Coronary artery (tissue), 2 donors: ENCODE results near the gene SULT1A1.
"Not testable (repeated sequence)": the region's sequence is repeated elsewhere in the genome, so short reads cannot be mapped to it uniquely, and the experiment has no call there.

ENCODE experiments used
- DNase-seq: peaks from one replicate; pipeline ENCODE4 v3.0.0-alpha.2; 2017; ENCODE audit warnings: low spot score
- H3K27ac ChIP-seq, 2 donors: fragments of 200-600 bp; sonication (generic); one replicate each; pipeline ENCODE4 v1.5.1; 2016 to 2019
- H3K4me3 ChIP-seq: fragments of 200-600 bp; sonication (generic); 2 replicates; pipeline ENCODE4 v1.5.1; 2016; ENCODE audit warnings: mild to moderate bottlenecking, moderate library complexity
- CTCF ChIP-seq: fragments of 200-600 bp; sonication (generic); IDR thresholded peaks from one replicate; pipeline ENCODE4 v1.5.1; 2019; ENCODE audit warnings: antibody characterized with exemption

Gene SULT1A1

DNA sequence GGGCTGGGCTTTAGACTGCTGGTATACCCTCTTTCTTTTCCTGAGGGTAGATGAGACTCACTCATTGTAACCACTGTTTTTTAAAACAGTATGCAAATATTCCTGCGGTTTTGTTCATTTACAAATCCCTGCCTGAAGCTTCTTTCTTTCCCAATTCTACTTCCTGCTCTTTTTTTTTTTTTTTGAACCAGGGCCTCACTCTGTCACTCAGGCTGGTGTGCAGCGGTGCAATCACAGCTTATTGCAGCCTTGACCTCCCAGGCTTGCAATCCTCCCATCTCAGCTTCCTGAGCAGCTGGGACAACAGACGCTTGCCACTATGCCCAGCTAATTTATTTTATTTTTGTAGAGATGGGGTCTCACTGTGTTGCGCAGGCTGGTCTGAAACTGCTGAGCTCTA lies 8.0 kb upstream of the SULT1A1 start:
- Histone ChIP-seq H3K27ac (no peak overlapping the region), H3K4me3 (no peak overlapping the region)
- no peak for DNase-seq
- no peak for TF ChIP-seq CTCF

GRCh38 chr16:28616636-28617035 lies 6.8 kb upstream of the SULT1A1 start:
- DNase-seq: peak; percentile 24
- Histone ChIP-seq H3K4me3 (no peak overlapping the region), H3K27ac (no peak overlapping the region)
- no peak for TF ChIP-seq CTCF

DNA sequence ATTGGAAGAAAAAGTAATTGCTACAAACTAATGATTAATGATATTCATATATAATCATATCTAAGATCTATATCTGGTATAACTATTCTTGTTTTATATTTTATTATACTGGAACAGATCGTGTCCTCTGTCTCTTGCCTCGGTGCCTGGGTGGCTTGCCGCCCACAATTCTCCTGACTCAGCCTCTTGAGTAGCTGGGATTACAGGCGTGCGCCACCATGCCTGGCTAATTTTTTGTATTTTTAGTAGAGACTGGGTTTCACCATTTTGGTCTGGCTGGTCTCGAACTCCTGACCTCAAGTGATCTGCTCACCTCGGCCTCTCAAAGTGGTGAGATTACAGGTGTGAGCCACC lies 6.4 kb upstream of the SULT1A1 start:
- DNase-seq, H3K4me3 ChIP-seq, H3K27ac ChIP-seq: not testable (repeated sequence)

- not testable (repeated sequence) for H3K4me3 ChIP-seq, H3K27ac ChIP-seq
- DNase-seq: peak; percentile 56
- peak; percentile 38 for TF ChIP-seq CTCF
Measured at GRCh38 chr16:28615486-28616223, 5.8 kb upstream of the SULT1A1 start.

DNA sequence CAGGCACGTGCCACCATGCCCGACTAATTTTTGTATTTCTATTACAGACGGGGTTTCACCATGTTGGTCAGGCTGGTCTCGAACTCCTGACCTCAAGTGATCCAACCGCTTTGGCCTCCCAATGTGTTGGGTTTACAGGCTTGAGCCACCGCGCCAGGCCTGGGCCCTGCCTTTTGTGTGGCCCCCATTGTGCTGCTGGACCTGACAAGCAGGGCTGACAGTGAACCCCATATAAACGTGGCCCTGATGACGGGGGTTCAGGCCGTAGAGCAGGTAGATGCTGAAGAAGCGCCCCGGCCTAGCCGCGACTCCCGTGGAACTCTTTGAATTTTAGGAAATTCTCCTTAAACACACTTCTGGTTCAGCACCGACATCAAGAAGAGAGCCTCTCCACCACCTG lies 4.7 kb upstream of the SULT1A1 start:
- not testable (repeated sequence) for H3K4me3 ChIP-seq, H3K27ac ChIP-seq
- DNase-seq: peak; percentile 21

GRCh38 chr16:28613912-28614311 lies 4.1 kb upstream of the SULT1A1 start:
- not testable (repeated sequence) for H3K27ac ChIP-seq, H3K4me3 ChIP-seq
- DNase-seq: peak; percentile 14

DNA sequence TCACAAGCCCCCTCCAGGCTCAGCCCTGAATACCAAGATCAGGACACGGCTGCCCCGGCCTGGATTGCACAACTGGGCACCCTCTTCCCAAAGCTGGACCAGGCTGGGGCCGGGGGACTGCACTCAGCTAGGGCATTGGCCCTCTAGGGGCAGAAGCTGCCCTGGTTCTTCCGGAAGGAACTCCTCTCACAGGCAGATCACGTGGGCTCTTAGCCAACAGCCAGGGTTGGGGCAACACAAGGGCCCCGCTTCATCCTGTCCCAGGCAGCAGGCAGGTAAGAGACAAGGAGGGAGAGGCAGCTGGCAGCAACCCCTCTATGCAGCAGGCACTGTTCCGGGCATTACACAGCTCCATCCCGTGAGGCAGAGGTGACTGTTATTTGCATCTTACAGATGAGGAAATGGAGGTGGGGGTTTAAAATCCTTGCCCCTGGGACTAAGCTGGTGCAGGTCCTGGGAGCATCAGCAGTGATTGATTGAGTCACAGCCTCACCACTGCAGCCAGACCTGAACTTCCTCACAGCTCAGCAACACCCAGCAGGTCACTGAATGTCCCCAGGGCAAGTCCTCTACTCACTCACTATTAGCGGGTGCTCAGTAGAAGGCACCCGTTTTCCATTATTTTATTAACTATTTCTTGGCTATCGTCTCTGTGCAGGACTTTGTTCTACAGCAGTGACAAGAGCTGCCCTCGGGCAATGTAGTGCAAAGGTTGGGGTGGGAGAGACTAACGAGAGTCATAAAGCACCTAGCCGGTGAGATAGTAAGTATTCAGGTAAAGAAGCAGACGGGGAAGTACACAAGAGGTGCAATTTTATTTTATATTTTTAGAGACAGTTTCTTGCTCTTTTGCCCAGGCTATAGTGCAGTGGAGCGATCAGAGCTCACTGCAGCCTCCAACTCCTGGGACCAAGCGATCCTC lies 2.8 kb upstream of the SULT1A1 start:
- H3K4me3 ChIP-seq, H3K27ac ChIP-seq, DNase-seq: not testable (repeated sequence)

GRCh38 chr16:28610595-28611191 lies 849 bp upstream of the SULT1A1 start:
- Histone ChIP-seq H3K4me3 (no peak overlapping the region), H3K27ac (peak overlapping the region in 1 of 2 donors; percentile 71)
- TF ChIP-seq CTCF: no peak
- DNase-seq: peak; percentile 75

GRCh38 chr16:28608867-28609596 lies 812 bp downstream of the SULT1A1 start:
- Histone ChIP-seq H3K4me3 (peak overlapping the region; percentile 65), H3K27ac (peak overlapping the region in 1 of 2 donors; percentile 71)
- DNase-seq: not testable (repeated sequence)

- peak; percentile 74 for DNase-seq
- not testable (repeated sequence) for H3K4me3 ChIP-seq, H3K27ac ChIP-seq
Measured at GRCh38 chr16:28608496-28608808, 1.4 kb downstream of the SULT1A1 start.

- DNase-seq, H3K4me3 ChIP-seq, H3K27ac ChIP-seq: not testable (repeated sequence)
Measured at GRCh38 chr16:28607681-28608495, 2.0 kb downstream of the SULT1A1 start.
